ENCODE results near the gene ATP5MC2.
"Not testable (repeated sequence)": the region's sequence is repeated elsewhere in the genome, so short reads cannot be mapped to it uniquely, and the experiment has no call there.

ATP5MC2 gene

DNA sequence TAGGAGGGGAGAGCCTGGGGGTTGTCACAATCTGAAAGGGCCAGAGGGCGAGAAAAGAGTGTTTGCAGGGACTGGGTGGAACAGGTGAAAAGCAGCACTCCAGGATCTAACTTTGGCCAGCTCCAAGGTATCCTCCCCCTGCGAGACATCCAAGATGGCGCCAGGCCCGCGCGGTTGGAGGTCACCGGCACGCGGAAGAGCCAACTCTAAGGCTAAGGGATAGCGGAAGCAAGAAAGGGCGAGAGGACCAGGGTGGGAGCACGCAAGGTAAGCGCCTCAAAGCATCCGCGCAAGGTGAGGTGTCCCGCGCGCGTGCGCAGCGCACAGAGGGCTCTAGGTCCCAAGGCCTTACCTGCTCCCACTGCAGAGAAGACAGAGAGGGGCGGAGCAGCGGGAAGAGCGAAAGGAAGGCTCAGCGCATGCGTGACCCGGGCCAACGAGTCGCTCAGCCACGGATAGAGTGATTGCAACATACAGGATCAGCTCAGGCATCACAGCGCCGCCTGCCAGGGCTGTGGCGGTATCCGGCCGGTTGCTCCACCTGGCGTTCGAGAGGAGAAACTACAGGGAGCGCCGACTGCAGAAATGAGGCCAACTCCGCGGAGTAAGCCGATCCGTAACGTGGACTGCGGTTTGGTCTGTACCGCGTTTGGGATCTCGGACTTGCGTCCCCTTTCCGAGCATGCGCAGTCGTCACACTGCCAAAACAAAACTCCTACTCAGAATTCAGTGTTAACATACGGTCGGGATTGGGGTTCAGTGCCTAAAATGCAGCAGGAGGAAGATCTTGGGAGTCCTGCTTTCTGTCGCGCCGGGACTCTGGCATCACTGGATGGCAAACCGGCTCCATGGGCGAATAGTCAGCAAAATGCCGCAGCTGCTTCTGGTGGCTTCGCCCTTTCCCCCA, at the start of gene ATP5MC2:
Gene ATP5MC2 (minus strand): TSS at position 383 of the 907 bp plus-strand sequence. CDS start 3,469 bp downstream, outside the sequence.
- peak; percentile 99 for DNase-seq

DNA sequence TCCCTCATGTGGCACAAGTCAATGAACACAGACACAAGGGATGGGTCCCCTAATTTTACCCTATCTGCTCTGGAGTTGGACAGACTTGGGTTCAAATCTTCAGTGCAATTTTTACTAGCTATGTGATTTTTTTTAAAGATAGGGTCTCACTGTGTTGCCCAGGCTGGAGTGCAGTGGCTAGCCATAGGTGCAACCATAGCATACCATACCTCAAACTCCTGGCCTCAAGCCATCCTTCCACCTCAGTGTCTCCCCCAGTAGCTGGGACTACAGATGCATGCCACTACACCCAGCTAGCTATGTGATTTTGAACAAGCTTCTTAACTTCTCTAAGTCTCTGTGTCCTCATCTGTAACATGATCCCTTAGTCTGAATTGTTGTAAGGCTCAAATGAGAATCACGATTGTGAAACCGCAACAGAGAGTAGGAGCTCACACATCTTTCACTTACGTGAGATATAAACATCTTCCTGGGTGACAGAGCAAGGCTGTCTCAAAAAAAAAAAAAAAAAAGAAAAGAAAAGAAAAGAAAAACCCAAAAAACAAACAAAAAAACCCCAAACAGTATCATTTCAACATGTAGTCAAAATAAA, 46.7 kb upstream of the ATP5MC2 start:
- DNase-seq: no peak

DNA sequence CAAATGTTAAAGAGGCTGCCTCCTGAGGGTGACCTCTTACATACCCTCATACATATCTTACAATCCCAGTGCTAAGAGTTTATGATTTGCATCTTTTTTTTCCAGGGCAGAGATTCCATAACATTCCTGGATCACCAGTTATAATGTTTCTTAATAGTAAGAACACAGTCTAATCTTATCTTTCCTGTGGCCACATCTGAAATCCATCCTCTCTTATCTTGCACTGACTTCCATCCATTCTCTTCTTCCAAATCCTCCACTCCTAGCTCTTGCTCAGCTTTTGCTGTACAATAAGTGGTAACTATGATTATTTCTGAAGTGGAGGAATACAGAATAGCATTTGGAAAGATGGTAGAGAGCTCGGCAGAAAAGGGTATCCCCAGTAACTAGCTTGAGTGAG, 45.1 kb upstream of the ATP5MC2 start:
- no peak for DNase-seq

DNA sequence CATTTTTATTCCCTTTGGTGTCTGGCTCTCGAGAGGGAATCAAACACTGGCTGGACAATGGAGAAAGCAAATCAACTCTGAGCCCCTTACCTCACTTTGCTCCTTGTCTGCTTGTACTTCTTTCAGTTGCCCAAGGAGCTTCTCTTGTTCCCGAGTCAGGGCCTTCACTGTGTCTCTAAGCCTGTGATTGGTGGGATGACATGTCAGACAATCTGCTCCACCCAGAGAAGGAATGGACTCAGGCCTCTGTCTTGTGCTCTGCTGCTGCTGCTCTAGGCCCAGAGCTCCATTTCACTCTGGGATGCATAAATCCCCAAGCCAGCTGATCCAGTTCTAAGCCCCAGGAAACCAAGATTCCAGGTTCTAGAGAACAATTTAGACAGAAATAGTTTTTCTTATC, 43.8 kb upstream of the ATP5MC2 start:
- DNase-seq: no peak

DNA sequence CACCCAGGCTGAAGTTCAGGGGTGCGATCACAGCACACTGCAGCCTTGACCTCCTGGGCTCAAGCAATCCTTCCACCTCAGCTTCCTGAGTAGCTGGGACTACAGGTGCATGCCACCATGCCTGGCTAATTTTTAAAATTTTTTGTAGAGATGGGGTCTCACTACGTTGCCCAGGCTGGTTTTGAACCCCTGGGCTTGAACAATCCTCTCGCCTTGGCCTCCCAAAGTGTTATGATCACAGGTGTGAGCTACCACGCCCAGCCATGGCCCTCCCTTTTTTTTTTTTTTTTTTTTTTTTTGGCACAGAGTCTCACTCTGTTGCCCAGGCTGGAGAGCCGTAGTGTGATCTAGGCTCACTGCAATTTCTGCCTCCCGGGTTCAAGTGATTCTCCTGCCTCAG, 42.7 kb upstream of the ATP5MC2 start:
- not testable (repeated sequence) for DNase-seq

DNA sequence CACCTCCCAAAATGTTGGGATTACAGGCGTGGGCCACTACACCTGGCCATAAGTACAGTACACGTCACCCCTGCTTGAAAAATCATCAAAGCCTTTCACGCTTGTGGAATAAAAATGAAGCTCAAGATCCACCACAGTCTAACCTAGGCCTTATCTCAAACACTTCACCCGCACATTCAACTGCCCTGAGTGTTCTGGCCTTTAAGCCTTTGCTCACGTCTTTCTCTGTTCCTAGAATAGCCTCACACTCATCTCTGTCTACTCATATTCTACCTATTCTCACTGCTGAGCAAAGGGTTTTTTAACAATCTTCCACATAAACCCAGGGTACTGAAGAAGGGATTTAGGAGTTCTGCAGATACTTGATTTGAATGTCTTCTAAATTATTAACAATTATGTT, 41.4 kb upstream of the ATP5MC2 start:
- no peak for DNase-seq

DNA sequence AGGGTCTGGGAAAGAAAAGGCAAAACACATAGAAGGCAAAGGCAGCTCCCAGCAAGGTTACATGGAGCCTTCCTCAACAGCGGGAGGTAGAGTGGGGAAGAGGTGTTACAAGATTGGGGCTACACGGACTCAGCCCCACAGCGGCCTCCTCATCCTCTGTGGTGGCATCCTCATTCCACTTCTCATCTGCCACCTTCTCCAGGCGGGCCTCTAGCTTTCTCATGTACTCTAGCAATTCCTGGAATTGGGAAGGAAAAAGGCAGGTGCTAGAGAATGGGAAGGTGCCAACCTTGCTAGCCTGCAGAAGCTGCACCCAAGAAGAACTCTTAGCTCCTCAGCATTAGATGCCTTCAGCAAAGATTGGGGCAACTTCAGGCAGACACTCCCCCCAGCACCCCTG, 38.1 kb upstream of the ATP5MC2 start:
- DNase-seq: no peak

DNA sequence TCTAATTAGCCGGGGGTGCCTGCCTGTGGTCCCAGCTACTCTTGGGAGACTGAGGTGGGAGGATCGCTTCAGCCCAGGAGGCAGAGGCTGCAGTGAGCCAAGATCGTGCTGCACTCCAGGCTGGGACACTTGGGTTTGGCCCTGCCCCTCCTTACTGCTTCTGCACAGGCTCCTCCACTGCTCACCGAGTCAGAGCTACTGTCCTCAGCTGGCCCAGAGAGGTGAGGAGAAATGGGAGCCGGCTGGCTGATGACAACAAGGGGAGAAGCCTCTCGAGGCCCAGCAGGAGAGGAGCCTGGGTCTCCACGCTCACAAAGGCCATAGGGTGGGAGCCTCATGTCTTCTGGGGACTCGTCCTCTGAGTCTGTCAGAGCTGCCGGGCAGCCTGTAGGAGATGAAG, 37.6 kb upstream of the ATP5MC2 start:
- DNase-seq: no peak

DNA sequence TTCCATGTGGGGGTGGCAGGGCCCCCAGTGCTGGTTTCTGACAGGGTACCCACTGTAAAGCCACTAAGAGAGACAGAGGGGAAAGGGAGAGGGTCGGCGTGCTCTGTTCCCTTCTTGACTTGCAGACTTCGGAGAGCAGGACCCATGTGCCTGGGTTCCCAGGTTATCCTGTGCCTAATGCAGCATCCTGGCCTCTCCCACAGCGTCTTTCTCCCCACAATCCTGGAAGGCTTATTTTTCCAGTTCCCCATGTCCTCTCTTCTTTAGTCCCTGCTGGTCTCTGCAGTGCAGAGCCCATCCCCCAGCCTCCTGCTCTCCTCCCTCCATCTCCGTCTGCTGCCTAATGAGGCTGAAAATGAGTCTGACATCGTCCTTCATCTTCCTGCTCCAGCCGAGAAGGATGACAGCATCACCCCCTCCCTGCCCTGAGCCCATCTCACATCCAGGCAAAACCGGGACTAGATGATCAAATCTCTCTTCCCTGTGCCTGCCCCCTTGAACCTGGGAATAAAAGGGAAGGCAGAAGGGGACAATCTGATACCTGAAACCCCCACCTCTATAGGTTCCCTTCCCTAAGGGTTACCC, 36.3 kb upstream of the ATP5MC2 start:
- no peak for DNase-seq

DNA sequence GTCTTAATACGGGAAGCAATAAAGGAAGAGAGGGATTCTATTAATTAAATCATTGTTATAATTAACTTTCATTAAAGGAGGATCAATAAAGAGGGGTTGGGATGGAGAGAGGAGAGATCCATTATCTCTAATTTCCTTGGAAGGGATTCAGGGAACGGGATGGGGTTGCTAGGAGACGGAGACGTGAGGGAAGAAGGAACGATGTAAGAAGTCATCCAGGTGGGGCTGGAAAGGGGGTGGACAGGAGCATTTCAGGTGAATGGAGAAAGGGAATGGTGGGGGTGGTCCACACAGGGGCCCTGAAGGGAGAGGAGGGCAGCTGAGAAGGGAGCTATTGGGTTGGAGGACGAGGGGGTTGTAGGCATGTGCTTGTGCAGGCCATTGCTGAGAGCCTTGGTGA, 34.2 kb upstream of the ATP5MC2 start:
- DNase-seq: no peak

DNA sequence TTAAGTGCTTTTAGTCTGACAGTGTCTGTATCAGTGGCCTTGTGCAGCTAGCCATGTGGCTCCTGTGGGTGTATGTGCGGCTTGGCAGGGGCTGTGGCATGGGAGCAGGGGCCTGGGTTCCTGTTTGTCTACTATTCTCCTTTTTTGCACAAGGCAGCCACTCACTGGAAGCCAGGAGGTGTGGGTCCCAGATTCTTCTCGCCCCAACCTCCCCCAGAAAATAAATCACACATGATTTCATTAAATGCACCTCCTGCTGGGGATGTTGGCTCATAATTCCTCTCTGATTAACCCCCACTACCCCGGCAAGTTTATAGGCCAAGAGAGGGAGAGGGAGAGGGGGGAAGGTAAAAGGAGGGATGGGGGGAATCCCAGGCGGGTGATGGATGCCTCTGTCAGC, 33.8 kb upstream of the ATP5MC2 start:
- DNase-seq: no peak

DNA sequence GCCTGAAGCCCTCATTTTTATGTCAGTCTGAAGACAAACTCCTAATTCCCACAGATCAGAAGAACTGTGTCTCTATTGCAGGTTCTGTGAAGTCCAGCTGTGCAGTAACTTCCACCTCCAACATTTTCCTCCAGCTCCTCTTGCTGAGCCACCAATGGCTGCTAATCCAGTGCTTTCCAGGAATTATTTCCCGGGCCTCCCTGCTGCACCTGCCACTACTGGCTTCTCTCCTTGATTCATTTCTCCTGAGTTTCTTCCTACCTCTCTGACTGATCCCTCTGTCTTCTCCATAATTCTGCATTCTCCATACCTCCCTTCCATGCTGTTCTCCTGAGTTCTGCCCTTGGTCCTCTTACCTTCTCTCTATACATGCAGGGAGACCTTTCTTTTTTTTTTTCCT, 30.2 kb upstream of the ATP5MC2 start:
- DNase-seq: no peak

DNA sequence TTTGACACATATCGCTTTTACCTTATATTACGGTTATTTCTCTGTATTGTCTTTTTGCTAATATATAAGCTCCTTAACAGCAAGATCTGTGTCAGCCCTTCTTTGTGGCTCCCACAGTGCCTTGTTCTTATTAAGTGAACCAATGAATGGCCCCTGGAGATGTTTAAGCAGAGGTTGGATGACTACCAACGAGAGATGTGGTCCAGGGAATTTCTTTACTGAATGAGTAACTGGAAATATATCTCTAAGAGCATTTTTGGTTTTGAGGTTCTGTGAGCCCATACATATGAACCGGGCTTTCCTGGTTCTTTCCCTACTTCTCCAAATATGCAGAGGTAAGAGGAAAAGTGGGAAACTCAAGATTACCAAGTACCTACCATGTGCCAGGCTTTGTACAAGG, 27.9 kb upstream of the ATP5MC2 start:
- no peak for DNase-seq

DNA sequence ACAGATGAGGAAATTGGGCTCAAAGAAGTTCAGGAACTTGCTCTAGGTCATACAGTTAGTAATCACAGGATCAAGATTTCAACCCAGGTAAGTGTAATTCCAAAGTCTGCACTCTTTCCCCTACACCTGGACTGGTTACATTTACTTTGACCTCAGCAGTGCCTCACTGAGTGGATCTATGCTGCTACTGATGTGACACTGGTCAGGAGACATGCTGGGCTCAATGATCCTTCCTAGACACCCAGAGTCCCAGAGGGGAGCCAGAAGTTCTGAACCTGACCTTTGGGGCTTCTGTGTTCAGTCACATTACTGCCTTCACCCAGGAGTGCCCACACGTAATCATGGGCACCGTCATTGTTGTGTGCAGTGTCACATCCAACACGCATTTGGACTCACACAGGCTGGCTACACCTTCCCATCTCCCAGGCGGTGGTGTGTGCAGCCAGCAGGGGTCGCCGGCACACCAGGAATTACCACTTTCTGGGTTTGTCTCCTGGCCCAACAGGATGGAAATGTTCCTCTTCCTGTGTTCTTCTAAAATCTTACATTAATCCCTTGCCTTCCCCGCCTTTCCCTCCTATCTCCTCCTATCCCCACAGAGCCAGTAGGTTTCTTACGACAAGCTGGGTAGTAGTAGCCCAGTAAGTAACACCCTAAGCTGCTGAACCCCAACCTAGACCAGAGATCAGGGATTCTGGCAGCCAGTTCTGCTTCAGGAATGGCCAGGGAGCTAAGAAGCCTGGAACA, 25.8 kb upstream of the ATP5MC2 start:
- DNase-seq: peak; percentile 65

DNA sequence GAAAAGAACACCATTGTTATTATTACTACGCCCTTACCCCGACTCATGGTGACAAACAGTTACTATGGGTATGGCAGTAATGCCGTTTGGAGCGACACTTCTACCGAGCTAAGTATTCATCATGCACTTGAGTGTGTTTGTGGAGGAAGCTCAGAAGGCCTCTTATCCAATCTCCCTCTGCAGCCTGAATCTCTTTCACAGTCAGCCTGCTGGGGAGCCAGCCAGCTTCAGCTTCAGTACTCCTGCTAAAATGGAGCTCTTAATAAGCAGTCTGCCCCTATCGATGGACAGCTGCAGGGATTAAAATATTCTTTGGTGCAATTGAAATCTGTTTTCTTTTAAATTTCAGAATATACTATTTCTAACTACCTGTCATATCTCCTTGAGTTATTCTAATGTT, 24.7 kb upstream of the ATP5MC2 start:
- DNase-seq: no peak

DNA sequence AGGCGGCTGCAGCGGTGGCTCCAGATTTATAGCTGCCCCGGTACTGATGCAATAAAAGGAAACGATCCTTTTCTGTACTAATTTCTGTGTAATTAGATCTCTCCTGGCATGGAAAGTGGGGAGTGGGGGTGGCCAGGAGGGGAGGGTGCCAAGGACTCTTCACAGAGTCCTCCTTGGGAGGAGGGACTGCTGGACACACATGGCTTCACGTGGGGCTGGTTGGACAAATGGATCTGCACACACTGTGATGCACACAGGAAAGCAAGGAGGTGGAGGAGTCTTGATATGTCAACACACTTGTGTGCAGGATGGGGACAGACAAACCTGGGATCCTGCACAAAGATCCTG, 23.8 kb upstream of the ATP5MC2 start:
- DNase-seq: no peak

DNA sequence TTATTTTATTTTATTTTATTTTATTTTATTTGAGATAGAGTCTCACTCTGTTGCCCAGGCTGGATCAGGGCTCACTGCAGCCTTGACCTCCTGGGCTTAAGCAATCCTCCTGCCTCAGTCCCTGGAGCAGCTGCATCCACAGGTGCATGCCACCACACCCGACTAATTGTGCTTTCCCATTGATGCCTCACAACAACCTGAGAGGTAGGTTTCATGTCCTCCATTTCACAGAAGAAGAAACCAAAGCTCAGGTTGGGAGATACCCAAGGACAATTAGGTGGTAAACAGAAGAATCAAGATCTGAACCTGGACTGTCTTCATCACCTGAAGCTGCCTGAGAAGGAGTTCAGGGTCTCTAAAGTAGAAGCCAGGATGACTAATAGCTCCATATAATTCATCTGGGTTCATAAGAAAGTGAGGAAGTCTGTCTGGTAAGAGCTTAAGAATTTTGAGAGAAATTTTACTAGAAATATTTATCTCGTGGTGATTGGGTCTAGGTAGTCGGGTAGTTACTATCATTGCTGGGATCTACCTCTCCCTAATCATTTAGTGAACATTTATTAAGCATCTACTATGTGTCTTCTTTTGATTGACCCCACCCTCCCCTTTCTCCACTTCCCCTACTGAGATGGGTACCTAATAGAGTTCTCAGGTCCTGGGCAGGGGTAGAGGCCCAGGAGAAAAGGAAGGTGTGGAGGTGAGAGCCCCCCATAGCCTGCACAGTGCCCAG, 23.2 kb upstream of the ATP5MC2 start:
- DNase-seq: no peak

DNA sequence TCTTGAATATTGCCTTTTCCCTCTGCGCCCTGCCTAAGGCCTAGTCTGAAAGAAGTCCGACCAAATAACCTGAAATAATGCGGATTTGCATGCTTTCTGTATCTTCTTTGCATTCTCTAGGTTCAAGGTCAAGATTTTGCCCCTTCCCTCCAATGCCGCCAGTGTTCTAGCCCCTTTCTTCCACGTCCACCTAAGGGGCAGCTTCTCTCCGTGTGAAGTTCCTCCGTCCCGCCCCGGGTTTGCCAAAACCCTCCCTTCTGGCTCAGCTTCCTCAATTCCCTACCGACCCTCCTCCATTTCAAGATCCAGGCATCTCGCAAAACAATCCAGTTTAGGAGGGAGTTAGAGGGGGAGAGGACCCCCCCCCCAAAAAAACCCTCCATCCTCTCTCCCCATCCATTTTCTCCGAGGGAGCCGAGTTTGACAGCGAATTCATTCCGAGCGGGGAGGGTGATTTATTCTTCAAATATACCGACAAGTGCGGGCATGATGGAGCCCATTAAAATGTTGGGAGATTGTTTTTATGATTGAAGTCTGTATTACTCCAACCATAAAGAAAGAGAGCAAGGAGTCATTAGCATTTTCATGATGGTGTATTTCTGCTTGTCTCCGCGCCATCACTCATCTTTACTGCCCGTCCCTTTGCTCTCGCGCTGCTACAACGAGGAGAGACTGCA, 20.9 kb upstream of the ATP5MC2 start:
- DNase-seq: no peak

DNA sequence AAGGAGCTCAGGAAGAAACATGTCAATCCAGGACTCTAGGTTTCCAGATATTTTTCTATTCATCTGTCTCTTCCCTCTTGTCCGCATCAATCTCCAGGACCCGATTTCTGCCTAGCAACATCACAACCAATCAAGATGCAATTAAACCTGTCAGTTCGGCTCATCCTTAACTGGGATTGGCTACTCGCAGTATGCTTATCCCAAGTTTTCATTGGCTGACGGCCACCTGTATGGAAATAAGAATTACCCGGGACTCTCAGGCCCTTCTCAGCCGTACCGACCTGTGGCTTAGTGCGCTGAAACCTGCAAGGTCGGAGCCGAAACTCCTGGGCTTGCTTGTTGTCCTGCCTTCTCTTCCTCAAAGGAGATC, 20.4 kb upstream of the ATP5MC2 start:
- peak; percentile 73 for DNase-seq

DNA sequence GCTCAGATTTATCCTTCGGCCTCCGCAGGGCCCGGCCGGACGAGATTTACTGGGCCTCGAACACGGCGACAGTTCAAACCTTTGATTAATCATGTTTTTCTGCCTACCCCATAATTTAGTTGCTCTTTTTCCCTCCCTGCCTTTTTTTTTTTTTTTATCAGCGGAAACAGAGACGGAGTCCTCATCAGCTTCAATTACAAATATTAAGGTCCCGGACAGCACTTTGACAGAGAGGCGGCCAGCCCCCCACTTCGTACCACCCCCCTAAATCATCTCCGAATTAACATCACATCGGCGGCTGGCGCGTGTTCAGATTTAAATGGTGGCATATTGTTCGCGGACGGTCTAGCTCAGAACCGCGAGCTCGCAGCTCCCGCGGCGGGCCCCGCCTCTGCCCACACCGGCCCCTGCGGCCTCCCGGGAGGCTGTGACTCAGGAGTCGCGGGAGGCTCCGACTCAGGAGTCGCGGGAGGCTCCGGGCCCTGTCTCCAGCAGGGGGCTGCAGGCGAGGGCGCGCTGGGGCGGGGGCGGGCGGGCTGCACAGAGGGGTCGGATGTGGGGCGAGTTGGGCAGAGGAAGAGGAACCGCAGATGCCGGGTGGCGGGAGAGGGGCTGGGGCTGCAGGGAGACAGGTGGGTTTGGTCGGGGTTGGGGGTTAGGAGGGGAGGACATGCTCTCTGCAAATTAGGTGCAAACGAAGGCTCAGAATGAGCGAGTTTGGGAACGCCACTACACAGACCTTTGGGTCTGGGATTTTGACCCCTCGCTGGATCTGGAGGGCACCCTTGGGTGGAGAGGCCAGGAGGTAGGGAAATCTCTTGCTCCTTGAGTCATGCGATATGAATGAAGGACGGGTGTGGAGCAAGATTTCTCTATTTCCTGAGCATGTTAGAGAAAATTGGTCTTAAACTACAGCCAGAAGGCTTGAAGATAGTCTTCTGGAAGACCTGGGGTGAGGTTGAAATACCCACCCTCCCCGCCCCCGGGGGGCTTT, 19.6 kb upstream of the ATP5MC2 start:
- DNase-seq: no peak

DNA sequence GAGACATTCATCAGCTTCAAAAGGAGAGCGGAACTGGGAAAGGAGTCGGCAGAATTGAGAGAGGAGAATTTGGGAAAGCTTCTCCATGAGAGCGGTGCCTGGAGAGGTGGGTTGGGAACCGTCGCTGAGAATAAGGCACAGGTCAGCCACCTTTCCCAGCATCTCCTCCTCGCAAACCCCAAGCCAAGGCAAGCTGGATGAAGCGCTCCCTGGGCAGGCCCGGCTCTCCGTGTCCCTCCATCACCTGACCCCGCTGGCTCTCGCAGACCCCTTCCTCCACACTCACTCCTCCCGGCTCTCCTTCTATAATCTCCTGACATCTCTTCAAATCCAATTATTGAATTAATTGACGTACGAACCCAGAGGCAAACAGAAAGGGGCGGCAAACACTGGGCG, 18.9 kb upstream of the ATP5MC2 start:
- DNase-seq: no peak

Data from hematopoietic multipotent progenitor cell treated with erythropoietin and hydrocortisone succinate and interleukin-3 and kit ligand, for 8 days (in vitro differentiated cells).